CD14-positive monocyte (primary cell): ENCODE data around the gene SFI1. TPM values are rescaled to one million over a fixed set of nuclear protein-coding genes. Genes with fewer than 3 reads are reported as not detected.
"Not testable (repeated sequence)": the region's sequence is repeated elsewhere in the genome, so short reads cannot be mapped to it uniquely, and the experiment has no call there.

Experiments used
- DNase-seq, 3 donors: peaks; one replicate each; pipeline ENCODE4 v3.0.0-alpha.2; 2011 to 2022
- H2AFZ ChIP-seq: 2 replicates; pipeline ENCODE4 v1.6.0; 2012; ENCODE audit warnings: mild to moderate bottlenecking, low read depth, low read length, inconsistent platforms; ENCODE audit not compliant: insufficient read depth, poor library complexity, severe bottlenecking
- H3K27ac ChIP-seq, 2 donors: 1 replicate in 1 of 2; 2 replicates in 1 of 2; pipeline ENCODE4 v1.5.1; 2012 to 2013; ENCODE audit warnings: low read length in 2 of 2, control low read depth in 1 of 2, inconsistent platforms in 1 of 2, low read depth in 1 of 2, mild to moderate bottlenecking in 1 of 2
- H3K27me3 ChIP-seq, 2 donors: one replicate each; pipeline versions ENCODE4 v1.6.0 to v1.6.1; 2011 to 2013; ENCODE audit warnings: low read length in 2 of 2; ENCODE audit not compliant: control insufficient read depth in 2 of 2, insufficient read depth in 2 of 2
- H3K36me3 ChIP-seq, 2 donors: replicated peaks in 1 of 2; 1 replicate in 1 of 2; 2 replicates in 1 of 2; pipeline versions ENCODE4 v1.5.1 to v1.6.1; 2012 to 2013; ENCODE audit warnings: low read length in 2 of 2, control low read depth in 1 of 2, inconsistent platforms in 1 of 2, mild to moderate bottlenecking in 1 of 2; ENCODE audit not compliant: insufficient read depth in 2 of 2, control insufficient read depth in 1 of 2
- H3K4me1 ChIP-seq, 2 donors: 1 replicate in 1 of 2; 2 replicates in 1 of 2; pipeline versions ENCODE4 v1.5.1 to v1.6.1; 2012 to 2013; ENCODE audit warnings: low read length in 2 of 2, control low read depth in 1 of 2, inconsistent platforms in 1 of 2, mild to moderate bottlenecking in 1 of 2, moderate library complexity in 1 of 2; ENCODE audit not compliant: insufficient read depth in 2 of 2, control insufficient read depth in 1 of 2
- H3K4me2 ChIP-seq: replicated peaks from 2 replicates; pipeline ENCODE3; 2012; ENCODE audit warnings: low read length, moderate library complexity, mild to moderate bottlenecking; ENCODE audit not compliant: poor library complexity, severe bottlenecking; ENCODE audit errors: extremely low read depth
- H3K4me3 ChIP-seq, 3 experiments: fragments of 200-600 bp in 1 of 3; sonication (generic) in 1 of 3; replicated peaks in 1 of 3; 1 replicate in 2 of 3; 2 replicates in 1 of 3; pipeline ENCODE4 v1.5.1; 2011 to 2013; ENCODE audit warnings: low read length in 3 of 3, mild to moderate bottlenecking in 3 of 3, control low read depth in 2 of 3, low read depth in 2 of 3, inconsistent platforms in 1 of 3, moderate library complexity in 1 of 3
- H3K79me2 ChIP-seq: 2 replicates; pipeline ENCODE4 v1.6.0; 2012; ENCODE audit warnings: mild to moderate bottlenecking, control low read depth, inconsistent platforms, low read length, moderate library complexity; ENCODE audit not compliant: insufficient read depth
- H3K9ac ChIP-seq: 2 replicates; pipeline ENCODE4 v1.6.0; 2017; ENCODE audit warnings: low read length, mild to moderate bottlenecking; ENCODE audit not compliant: insufficient read depth, poor library complexity, severe bottlenecking
- H3K9me3 ChIP-seq, 2 donors: replicated peaks in 1 of 2; 1 replicate in 1 of 2; 2 replicates in 1 of 2; pipeline versions ENCODE4 v1.5.1 to v1.6.1; 2012 to 2013; ENCODE audit warnings: low read length in 2 of 2, control low read depth in 1 of 2; ENCODE audit not compliant: control insufficient read depth in 1 of 2, insufficient read depth in 1 of 2
- H4K20me1 ChIP-seq: 2 replicates; pipeline ENCODE4 v1.6.0; 2012; ENCODE audit warnings: mild to moderate bottlenecking, low read length, control low read depth, moderate library complexity; ENCODE audit not compliant: insufficient read depth
- H3K27ac Mint-ChIP-seq, 7 donors: one replicate each; pipeline ENCODE4 v1.8.0; 2020; ENCODE audit warnings: mild to moderate bottlenecking in 7 of 7, mixed read lengths in 7 of 7, moderate library complexity in 6 of 7, inconsistent platforms in 2 of 7
- H3K27me3 Mint-ChIP-seq, 3 donors: one replicate each; pipeline ENCODE4 v1.8.0; 2021 to 2022; ENCODE audit warnings: low read depth in 3 of 3, mild to moderate bottlenecking in 3 of 3, mixed read lengths in 3 of 3, moderate library complexity in 3 of 3, inconsistent platforms in 1 of 3
- H3K36me3 Mint-ChIP-seq, 2 donors: one replicate each; pipeline ENCODE4 v1.8.0; 2020; ENCODE audit warnings: mixed read lengths in 2 of 2, inconsistent platforms in 1 of 2, mild to moderate bottlenecking in 1 of 2
- H3K4me1 Mint-ChIP-seq: one replicate; pipeline ENCODE4 v1.8.0; 2020; ENCODE audit warnings: mild to moderate bottlenecking, mixed read lengths
- H3K4me3 Mint-ChIP-seq, 2 donors: one replicate each; pipeline ENCODE4 v1.8.0; 2020; ENCODE audit warnings: mild to moderate bottlenecking in 2 of 2, mixed read lengths in 2 of 2, moderate library complexity in 1 of 2
- H3K9me3 Mint-ChIP-seq, 7 donors: one replicate each; pipeline ENCODE4 v1.8.0; 2020 to 2022; ENCODE audit warnings: mixed read lengths in 7 of 7, mild to moderate bottlenecking in 6 of 7, moderate library complexity in 6 of 7, inconsistent platforms in 2 of 7
- CTCF ChIP-seq: fragments of 200-600 bp; IDR thresholded peaks from one replicate; pipeline ENCODE4 v1.8.0; 2022; ENCODE audit warnings: antibody characterized with exemption, mild to moderate bottlenecking
- WGBS: methylation state at CpG from one replicate; pipeline ENCODE4 v1.1.5; 2013; ENCODE audit warnings: missing lambda C conversion rate; ENCODE audit not compliant: insufficient coverage; 5-methylcytosine and 5-hydroxymethylcytosine counted together
- intact Hi-C, 2 donors: fragments of 100-400 bp; cut with micrococcal nuclease; formaldehyde crosslinking; loops; one replicate each; pipeline versions ENCODE4 v1.15.0 to v1.15.1; 2023
- polyA plus RNA-seq, 3 donors: library from polyadenylated mRNA; depleted of rRNA in 1 of 3; unstranded in 2 of 3; stranded (reverse) in 1 of 3; fragments of 300-500 nt in 2 of 3; fragments of >200 nt in 1 of 3; fragmentation: Illumina TruSeq in 2 of 3; gene quantifications; 1 replicate in 2 of 3; 2 replicates in 1 of 3; pipeline ENCODE4 v1.2.3, GENCODE V29; 2012 to 2021

SFI1 gene
- polyA plus RNA-seq, 3 donors, result 1.7 to 43.4 (median 3.6) TPM

GRCh38 chr22:31486369-31486768 is 10.0 kb upstream of the SFI1 start:
- not testable (repeated sequence) for H3K4me3 ChIP-seq, H3K9me3 ChIP-seq, H3K4me3 Mint-ChIP-seq, H3K9me3 Mint-ChIP-seq, H3K27me3 ChIP-seq, H2AFZ ChIP-seq, H3K9ac ChIP-seq, DNase-seq, H3K27ac ChIP-seq, H3K4me2 ChIP-seq, H3K27me3 Mint-ChIP-seq
- intact Hi-C loops, result loop anchor here (5.0 kb wide), 3 partner anchors 41 to 266 kb away; partner anchors contain the start of genes DEPDC5 (in 1 of the 2) and PRR14L (in 1 of the 2)
- Mint-ChIP-seq H3K27ac (peak overlapping the region in 1 of 7 donors; percentile 16), H3K4me1 (peaks cover 23% of the 10 kb centered on the region), H3K36me3 (peaks cover 49 to 60% of the 10 kb centered on the region in 2 donors)
- H4K20me1 ChIP-seq, result peaks cover 25% of the 10 kb centered on the region
- 99% methylated on average over 7 of the region's 11 CpGs for WGBS
- peaks cover 33 to 55% of the 10 kb centered on the region in 2 donors for H3K36me3 ChIP-seq
- H3K4me1 ChIP-seq, result peaks cover 19 to 22% of the 10 kb centered on the region in 2 donors
- H3K79me2 ChIP-seq, result peaks cover 59% of the 10 kb centered on the region

DNA sequence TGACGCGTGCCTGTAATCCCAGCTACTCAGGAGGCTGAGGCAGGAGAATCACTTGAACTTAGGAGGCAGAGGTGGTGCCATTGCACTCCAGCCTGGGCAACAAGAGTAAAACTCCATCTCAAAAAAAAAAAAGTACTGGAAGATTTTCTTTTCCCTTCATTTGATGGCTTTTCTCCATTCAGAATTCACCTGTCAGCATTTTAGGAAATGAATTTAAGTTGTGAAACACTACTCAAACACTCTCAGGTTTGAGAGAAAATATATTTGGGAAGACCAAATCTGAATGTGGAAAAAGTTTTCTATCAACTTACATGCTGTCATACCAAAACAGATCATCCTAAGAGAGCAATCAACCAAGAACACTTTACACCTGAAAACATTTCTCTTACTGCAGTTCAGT is 9.4 kb upstream of the SFI1 start:
- intact Hi-C loops, result loop anchor here (5.0 kb wide), 3 partner anchors 40 to 265 kb away; partner anchors contain the start of genes DEPDC5 (in 1 of the 2) and PRR14L (in 1 of the 2)
- no peak overlapping the region for H3K4me3 Mint-ChIP-seq
- Histone ChIP-seq H2AFZ (no peak overlapping the region), H3K4me3 (no peak overlapping the region), H3K79me2 (peaks cover 63% of the 10 kb centered on the region), H3K36me3 (peaks cover 27 to 49% of the 10 kb centered on the region in 2 donors), H3K27me3 (no peaks in the 10 kb centered on the region), H3K4me2 (no peak overlapping the region), H3K9me3 (no peaks in the 10 kb centered on the region), H4K20me1 (peaks cover 25% of the 10 kb centered on the region), H3K27ac (no peak overlapping the region), H3K4me1 (peaks cover 24 to 28% of the 10 kb centered on the region in 2 donors), H3K9ac (no peak overlapping the region)
- WGBS, result 100% methylated on average over 1 of the region's 2 CpGs
- H3K36me3 Mint-ChIP-seq, result peaks cover 44 to 54% of the 10 kb centered on the region in 2 donors
- DNase-seq, result no peak
- TF ChIP-seq CTCF, result no peak
- no peaks in the 10 kb centered on the region for H3K9me3 Mint-ChIP-seq
- peaks cover 27% of the 10 kb centered on the region for H3K4me1 Mint-ChIP-seq
- H3K27me3 Mint-ChIP-seq, result peaks cover 0 to 3% (median 0%) of the 10 kb centered on the region in 3 donors
- H3K27ac Mint-ChIP-seq, result no peak overlapping the region
